ENCODE results near the gene D2HGDH.
"Not testable (repeated sequence)": the region's sequence is repeated elsewhere in the genome, so short reads cannot be mapped to it uniquely, and the experiment has no call there.

D2HGDH gene

GRCh38 chr2:241795021-241795999, 60.9 kb downstream of the D2HGDH start:
- Histone ChIP-seq H3K9me3 (ENCODE audit: control insufficient read depth, low read length) (no peaks in the 10 kb centered on the region), H3K4me1 (ENCODE audit: control insufficient read depth, insufficient read depth, low read length) (no peaks in the 10 kb centered on the region), H3K36me3 (ENCODE audit: control insufficient read depth, insufficient read depth, low read length) (no peaks in the 10 kb centered on the region), H3K4me3 (ENCODE audit: low read length) (no peak overlapping the region), H3K27me3 (ENCODE audit: control insufficient read depth, insufficient read depth, low read length) (no peaks in the 10 kb centered on the region), H3K9ac (ENCODE audit: low read length) (no peak overlapping the region)

GRCh38 chr2:241796209-241796608, 61.8 kb downstream of the D2HGDH start:
- no peaks in the 10 kb centered on the region for H3K9me3 ChIP-seq (ENCODE audit: control insufficient read depth, low read length)
- H3K4me3 ChIP-seq (ENCODE audit: low read length): no peak overlapping the region
- H3K9ac ChIP-seq (ENCODE audit: low read length): no peak overlapping the region
- H3K36me3 ChIP-seq (ENCODE audit: control insufficient read depth, insufficient read depth, low read length): no peaks in the 10 kb centered on the region
- H3K27me3 ChIP-seq (ENCODE audit: control insufficient read depth, insufficient read depth, low read length): no peaks in the 10 kb centered on the region
- H3K4me1 ChIP-seq (ENCODE audit: control insufficient read depth, insufficient read depth, low read length): no peaks in the 10 kb centered on the region

- Histone ChIP-seq H3K9me3 (ENCODE audit: control insufficient read depth, low read length) (no peaks in the 10 kb centered on the region), H3K4me1 (ENCODE audit: control insufficient read depth, insufficient read depth, low read length) (no peaks in the 10 kb centered on the region), H3K4me3 (ENCODE audit: low read length) (no peak overlapping the region), H3K36me3 (ENCODE audit: control insufficient read depth, insufficient read depth, low read length) (no peaks in the 10 kb centered on the region), H3K27me3 (ENCODE audit: control insufficient read depth, insufficient read depth, low read length) (peaks cover under 1% of the 10 kb centered on the region), H3K9ac (ENCODE audit: low read length) (no peak overlapping the region)
Observed at GRCh38 chr2:241796610-241797138, 62.2 kb downstream of the D2HGDH start.

- Histone ChIP-seq H3K9me3 (ENCODE audit: control insufficient read depth, low read length) (no peaks in the 10 kb centered on the region), H3K27me3 (ENCODE audit: control insufficient read depth, insufficient read depth, low read length) (peaks cover 7% of the 10 kb centered on the region), H3K9ac (ENCODE audit: low read length) (no peak overlapping the region), H3K4me3 (ENCODE audit: low read length) (no peak overlapping the region), H3K36me3 (ENCODE audit: control insufficient read depth, insufficient read depth, low read length) (no peaks in the 10 kb centered on the region), H3K4me1 (ENCODE audit: control insufficient read depth, insufficient read depth, low read length) (no peaks in the 10 kb centered on the region)
Observed at GRCh38 chr2:241797441-241798080, 63.1 kb downstream of the D2HGDH start.

GRCh38 chr2:241798081-241798630, 63.7 kb downstream of the D2HGDH start:
- no peak overlapping the region for H3K9ac ChIP-seq (ENCODE audit: low read length)
- peaks cover 3% of the 10 kb centered on the region for H3K4me1 ChIP-seq (ENCODE audit: control insufficient read depth, insufficient read depth, low read length)
- peaks cover 12% of the 10 kb centered on the region for H3K27me3 ChIP-seq (ENCODE audit: control insufficient read depth, insufficient read depth, low read length)

GRCh38 chr2:241798631-241799521, 64.4 kb downstream of the D2HGDH start:
- Histone ChIP-seq H3K9ac (ENCODE audit: low read length) (no peak overlapping the region), H3K9me3 (ENCODE audit: control insufficient read depth, low read length) (no peaks in the 10 kb centered on the region), H3K4me1 (ENCODE audit: control insufficient read depth, insufficient read depth, low read length) (peaks cover 6% of the 10 kb centered on the region), H3K27me3 (ENCODE audit: control insufficient read depth, insufficient read depth, low read length) (peaks cover 20% of the 10 kb centered on the region), H3K4me3 (ENCODE audit: low read length) (no peak overlapping the region), H3K36me3 (ENCODE audit: control insufficient read depth, insufficient read depth, low read length) (no peaks in the 10 kb centered on the region)

More at GRCh38 chr2:241798081-241798630, 63.7 kb downstream of the D2HGDH start:
- no peaks in the 10 kb centered on the region for H3K36me3 ChIP-seq (ENCODE audit: control insufficient read depth, insufficient read depth, low read length)
- H3K9me3 ChIP-seq (ENCODE audit: control insufficient read depth, low read length): no peaks in the 10 kb centered on the region
- H3K4me3 ChIP-seq (ENCODE audit: low read length): no peak overlapping the region

GRCh38 chr2:241799522-241800197, 65.2 kb downstream of the D2HGDH start:
- no peak overlapping the region for H3K4me3 ChIP-seq (ENCODE audit: low read length)

GRCh38 chr2:241800198-241800903, 65.9 kb downstream of the D2HGDH start:
- H3K27me3 ChIP-seq (ENCODE audit: control insufficient read depth, insufficient read depth, low read length): peaks cover 31% of the 10 kb centered on the region
- not testable (repeated sequence) for H3K9me3 ChIP-seq (ENCODE audit: control insufficient read depth, low read length); H3K9ac ChIP-seq (ENCODE audit: low read length); H3K36me3 ChIP-seq (ENCODE audit: control insufficient read depth, insufficient read depth, low read length); H3K4me3 ChIP-seq (ENCODE audit: low read length)
- H3K4me1 ChIP-seq (ENCODE audit: control insufficient read depth, insufficient read depth, low read length): peaks cover 16% of the 10 kb centered on the region

More at GRCh38 chr2:241799522-241800197, 65.2 kb downstream of the D2HGDH start:
- Histone ChIP-seq H3K4me1 (ENCODE audit: control insufficient read depth, insufficient read depth, low read length) (peaks cover 14% of the 10 kb centered on the region), H3K9ac (ENCODE audit: low read length) (no peak overlapping the region), H3K36me3 (ENCODE audit: control insufficient read depth, insufficient read depth, low read length) (no peaks in the 10 kb centered on the region), H3K27me3 (ENCODE audit: control insufficient read depth, insufficient read depth, low read length) (peaks cover 27% of the 10 kb centered on the region), H3K9me3 (ENCODE audit: control insufficient read depth, low read length) (no peaks in the 10 kb centered on the region)

GRCh38 chr2:241801611-241802420, 67.4 kb downstream of the D2HGDH start:
- H3K9me3 ChIP-seq (ENCODE audit: control insufficient read depth, low read length): no peaks in the 10 kb centered on the region
- H3K27me3 ChIP-seq (ENCODE audit: control insufficient read depth, insufficient read depth, low read length): peaks cover 31% of the 10 kb centered on the region
- no peaks in the 10 kb centered on the region for H3K36me3 ChIP-seq (ENCODE audit: control insufficient read depth, insufficient read depth, low read length)
- peaks cover 16% of the 10 kb centered on the region for H3K4me1 ChIP-seq (ENCODE audit: control insufficient read depth, insufficient read depth, low read length)
- no peak overlapping the region for H3K9ac ChIP-seq (ENCODE audit: low read length)
- H3K4me3 ChIP-seq (ENCODE audit: low read length): no peak overlapping the region
